NT2/D1 (cell line): ENCODE measurements around the gene TRMT6.

Source experiments
- YY1 ChIP-seq: IDR thresholded peaks from 2 replicates; pipeline ENCODE4 v1.6.1; 2011; ENCODE audit not compliant: insufficient read length, insufficient read depth
- ZNF274 ChIP-seq: IDR thresholded peaks from 2 replicates; pipeline ENCODE4 v1.6.1; 2011; ENCODE audit warnings: mild to moderate bottlenecking, low read depth, low read length

DNA sequence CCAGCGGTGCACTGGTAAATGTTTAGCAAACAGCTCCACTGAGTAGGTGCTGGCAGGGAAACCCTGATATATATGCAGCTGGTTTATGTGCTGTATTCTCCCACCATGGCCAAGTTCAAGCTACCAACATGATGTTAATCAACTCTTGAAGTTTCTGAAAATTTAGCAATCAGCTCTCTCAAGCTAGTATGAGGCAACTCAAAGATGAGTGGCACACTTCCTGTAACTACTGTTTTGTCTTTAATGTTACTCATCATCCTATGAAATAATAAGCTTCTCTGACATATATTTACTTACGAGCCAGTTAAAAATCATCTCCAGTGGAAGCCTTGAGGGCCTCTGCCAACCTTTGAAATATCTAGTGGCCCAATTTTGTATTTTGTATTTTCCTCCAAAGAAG, 54.7 kb downstream of the TRMT6 start:
- TF ChIP-seq YY1 (no peak), ZNF274 (no peak)
